Parietal lobe (tissue), 2 donors: ENCODE results near the gene BRAT1. TPM values are rescaled to one million over a fixed set of nuclear protein-coding genes. Genes with fewer than 3 reads are reported as not detected.

ENCODE experiments used
- small RNA-seq: library from RNA; depleted of rRNA; stranded (forward); fragments of <200 nt; gene quantifications from one replicate; pipeline ENCODE3, GENCODE V24; 2014; ENCODE audit warnings: low replicate concordance
- total RNA-seq: library from RNA; depleted of rRNA; stranded (reverse); fragments of >200 nt; gene quantifications from one replicate; pipeline ENCODE4 v1.2.3, GENCODE V29; 2014

BRAT1 gene
- 25.0 TPM for total RNA-seq

DNA sequence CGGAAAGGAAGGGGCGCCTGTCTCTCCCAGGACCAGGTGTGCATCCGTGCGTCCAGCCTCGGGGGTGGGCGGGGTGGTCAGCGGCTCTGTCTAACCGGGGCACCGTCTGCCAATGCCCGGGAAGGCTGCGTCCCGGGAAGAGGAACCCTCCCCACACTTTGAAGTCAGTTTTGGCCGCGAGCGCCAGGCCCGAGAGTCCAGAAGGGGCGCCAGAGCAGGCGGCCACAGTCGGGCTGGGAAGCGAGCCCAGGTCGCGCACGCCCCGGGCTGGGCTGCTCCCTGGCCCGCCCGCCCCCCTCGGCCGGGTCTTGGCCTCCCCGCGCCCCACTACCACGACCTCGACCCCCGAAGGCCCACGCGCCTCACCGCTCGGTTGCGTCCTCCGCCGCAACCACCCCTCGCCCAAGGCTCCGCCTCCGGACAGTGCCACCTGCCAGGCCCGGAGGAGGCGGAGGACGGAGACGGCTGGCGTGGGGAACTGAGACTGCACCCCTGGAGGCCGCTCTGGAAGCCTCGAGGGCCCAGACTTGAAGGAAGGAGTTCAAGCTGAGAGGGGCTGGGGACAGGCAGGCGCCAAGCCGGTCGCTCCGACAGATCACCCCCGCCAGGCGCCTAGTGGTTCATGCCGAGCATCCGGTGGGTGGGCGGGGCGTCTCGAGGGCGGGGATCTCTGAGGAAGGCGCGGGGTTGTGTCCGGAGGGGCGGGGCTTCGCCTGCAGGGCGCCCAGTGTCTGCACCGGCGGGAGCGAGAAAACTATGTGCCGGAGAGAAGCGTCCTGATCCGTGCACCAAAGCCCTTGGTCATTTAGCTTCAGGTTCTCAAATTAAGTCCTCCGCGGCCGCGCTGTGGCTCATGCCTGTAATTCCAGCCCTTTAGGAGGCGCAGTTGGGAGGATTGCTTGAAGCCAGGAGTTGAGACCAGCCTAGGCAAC lies at the start of gene BRAT1:
Gene BRAT1 (minus strand): TSS at position 404 of the 932 bp plus-strand sequence. CDS start 1,093 bp downstream, outside the sequence.

DNA sequence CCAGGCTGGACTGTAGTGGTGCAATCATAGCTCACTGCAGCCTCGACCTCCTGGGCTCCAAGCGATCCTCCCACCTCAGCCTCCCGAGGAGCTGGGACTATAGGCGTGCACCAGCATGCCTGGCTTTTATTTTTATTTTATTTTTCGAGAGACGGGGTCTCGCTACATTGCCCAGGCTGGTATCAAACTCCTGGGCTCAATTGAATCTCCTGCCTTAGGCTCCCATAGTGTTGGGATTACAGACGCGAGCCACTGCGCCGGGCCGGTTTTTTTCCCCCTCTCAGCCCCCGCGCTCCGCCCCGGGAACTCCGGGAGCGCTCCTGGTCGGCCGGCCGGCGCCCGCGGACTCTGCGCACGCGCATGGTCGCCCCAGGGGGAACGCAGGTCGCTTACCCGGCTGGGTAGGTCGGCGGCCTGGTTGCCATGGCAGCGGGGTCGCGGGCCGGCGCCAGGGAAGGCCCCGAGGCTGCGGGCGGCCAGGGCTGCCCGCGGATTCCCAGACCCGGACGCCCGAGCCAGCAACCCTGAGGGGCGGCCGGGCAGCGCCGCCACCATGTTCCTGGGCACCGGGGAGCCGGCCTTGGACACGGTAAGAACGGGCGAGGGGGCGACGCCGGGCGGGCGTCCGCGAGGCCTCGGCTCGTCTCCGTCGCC lies 3.4 kb upstream of the BRAT1 start, which contains the start of gene IQCE:
Gene IQCE (plus strand): TSS at position 351 of the 654 bp plus-strand sequence. CDS start 203 bp downstream, at position 554.

DNA sequence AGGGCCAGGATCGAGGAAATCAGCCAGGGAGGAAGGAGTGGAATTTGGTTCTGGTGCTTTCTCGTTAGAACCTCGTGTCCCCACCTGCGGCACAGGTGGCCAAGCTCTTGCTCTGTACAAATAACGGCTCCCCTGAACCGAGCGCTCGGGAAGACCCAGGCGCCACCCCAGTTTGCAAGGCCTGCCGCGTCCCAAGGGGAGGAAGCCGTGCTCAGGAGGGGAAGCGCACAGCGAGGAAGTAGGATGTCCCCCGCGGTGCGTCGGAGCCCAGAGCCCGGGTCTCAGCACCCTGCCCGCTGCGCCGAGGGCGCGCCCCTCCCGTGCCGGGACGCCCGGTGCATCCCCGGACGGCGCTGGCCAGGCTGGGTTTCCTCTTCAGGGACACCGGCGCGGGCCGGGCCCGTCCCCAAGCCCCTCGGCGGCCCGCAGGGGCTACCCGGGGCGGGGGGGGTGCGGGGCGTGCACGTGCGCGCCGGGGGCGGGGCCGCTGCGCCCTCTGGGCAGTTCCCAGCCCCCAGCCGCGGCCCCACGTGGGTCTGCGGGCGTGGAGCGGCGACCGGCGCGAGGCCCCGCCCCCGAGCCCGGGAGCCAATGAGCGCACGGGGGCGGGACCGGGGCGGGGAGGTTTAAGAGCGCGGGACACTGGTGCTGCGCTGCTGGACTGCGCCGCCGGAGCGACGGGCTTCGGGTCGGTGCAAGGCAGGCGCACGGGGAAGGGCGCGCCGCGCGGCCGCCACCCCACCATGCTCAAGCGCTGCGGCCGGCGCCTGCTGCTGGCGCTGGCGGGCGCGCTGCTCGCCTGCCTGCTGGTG lies 36.0 kb downstream of the BRAT1 start, which contains the start of gene LFNG:
Gene LFNG (plus strand): TSS at position 656 of the 812 bp plus-strand sequence. CDS start 88 bp downstream, at position 744.

Small RNA genes lying within 50 kb of the gene (small RNA-seq; reads per million reads assigned to genes)
- not detected for gene MIR4648

Other genes starting within 250 kb of the BRAT1 start
- 5.3 TPM for gene SNX8, start 241.1 kb downstream of the BRAT1 start, total RNA-seq
- 70.4 TPM for gene EIF3B, start 200.7 kb downstream of the BRAT1 start, total RNA-seq
- gene CHST12, start 151.9 kb downstream of the BRAT1 start, total RNA-seq: 5.6 TPM
- not detected for gene GRIFIN, start 79.1 kb downstream of the BRAT1 start, total RNA-seq
- gene LFNG, start 35.8 kb downstream of the BRAT1 start, total RNA-seq: 12.8 TPM
- gene IQCE, start 3.5 kb upstream of the BRAT1 start, total RNA-seq: 34.7 TPM
- 77.0 TPM for gene TTYH3, start 76.5 kb upstream of the BRAT1 start, total RNA-seq
- 2.5 TPM for gene AMZ1, start 132.7 kb upstream of the BRAT1 start, total RNA-seq